ENCODE results near the gene LMF1. TPM values are rescaled to one million over a fixed set of nuclear protein-coding genes. Genes with fewer than 3 reads are reported as not detected.

The LMF1 gene
- total RNA-seq, 2 donors from 2014 or later, result 47.1 to 49.3 TPM

GRCh38 chr16:920051-920681 lies 50.6 kb downstream of the LMF1 start:
- Histone ChIP-seq H3K9me3 (no peaks in the 10 kb centered on the region), H3K27ac (peak overlapping the region; percentile 51 to 60), H3K27me3 (replicated peaks; ENCODE audit: insufficient read depth) (no peaks in the 10 kb centered on the region), H3K4me3 (no peak overlapping the region), H3K4me1 (ENCODE audit: control insufficient read depth in 1 of 2, low read depth in 2 of 2) (peaks cover 0 to 19% of the 10 kb centered on the region in 2 donors), H3K36me3 (no peaks in the 10 kb centered on the region)
- no peak for DNase-seq (ENCODE audit: low spot score)
- ATAC-seq (ENCODE audit: insufficient number of reproducible peaks, low FRiP score, low read depth), result peak; percentile 50
- no peak for TF ChIP-seq CTCF (IDR thresholded peaks at IDR 0.05)

- peak overlapping the region; percentile 51 to 60 for H3K27ac ChIP-seq
- no peaks in the 10 kb centered on the region for H3K27me3 ChIP-seq (replicated peaks; ENCODE audit: insufficient read depth)
- H3K36me3 ChIP-seq, result no peaks in the 10 kb centered on the region
- H3K9me3 ChIP-seq, result no peaks in the 10 kb centered on the region
- no peak for ATAC-seq (ENCODE audit: insufficient number of reproducible peaks, low FRiP score, low read depth)
- no peak for DNase-seq (ENCODE audit: low spot score)
- H3K4me1 ChIP-seq (ENCODE audit: control insufficient read depth in 1 of 2, low read depth in 2 of 2), result peaks cover 0 to 19% of the 10 kb centered on the region in 2 donors
- no peak for TF ChIP-seq CTCF (IDR thresholded peaks at IDR 0.05)
- H3K4me3 ChIP-seq, result no peak overlapping the region
These were observed 51.1 kb downstream of the LMF1 start for GRCh38 chr16:919658-920050.

GRCh38 chr16:918741-919657 lies 51.8 kb downstream of the LMF1 start:
- Histone ChIP-seq H3K9me3 (no peaks in the 10 kb centered on the region), H3K27ac (no peak overlapping the region), H3K4me1 (ENCODE audit: control insufficient read depth in 1 of 2, low read depth in 2 of 2) (peaks cover 0 to 19% of the 10 kb centered on the region in 2 donors), H3K4me3 (no peak overlapping the region), H3K36me3 (no peaks in the 10 kb centered on the region), H3K27me3 (replicated peaks; ENCODE audit: insufficient read depth) (no peaks in the 10 kb centered on the region)
- DNase-seq (ENCODE audit: low spot score), result no peak
- TF ChIP-seq CTCF (IDR thresholded peaks at IDR 0.05), result no peak
- no peak for ATAC-seq (ENCODE audit: insufficient number of reproducible peaks, low FRiP score, low read depth)

GRCh38 chr16:918068-918467 lies 52.7 kb downstream of the LMF1 start:
- DNase-seq (ENCODE audit: low spot score), result no peak
- peaks cover 0 to 19% of the 10 kb centered on the region in 2 donors for H3K4me1 ChIP-seq (ENCODE audit: control insufficient read depth in 1 of 2, low read depth in 2 of 2)
- ATAC-seq (ENCODE audit: insufficient number of reproducible peaks, low FRiP score, low read depth), result no peak
- H3K27ac ChIP-seq, result no peak overlapping the region
- H3K27me3 ChIP-seq (replicated peaks; ENCODE audit: insufficient read depth), result no peaks in the 10 kb centered on the region
- no peaks in the 10 kb centered on the region for H3K9me3 ChIP-seq
- no peak overlapping the region for H3K4me3 ChIP-seq
- peaks cover 6% of the 10 kb centered on the region for H3K36me3 ChIP-seq
- TF ChIP-seq CTCF (IDR thresholded peaks at IDR 0.05), result no peak

GRCh38 chr16:917591-918061 lies 53.2 kb downstream of the LMF1 start:
- no peak overlapping the region for H3K4me3 ChIP-seq
- H3K27me3 ChIP-seq (replicated peaks; ENCODE audit: insufficient read depth), result no peaks in the 10 kb centered on the region
- TF ChIP-seq CTCF (IDR thresholded peaks at IDR 0.05), result no peak
- no peak for ATAC-seq (ENCODE audit: insufficient number of reproducible peaks, low FRiP score, low read depth)
- peaks cover 0 to 19% of the 10 kb centered on the region in 2 donors for H3K4me1 ChIP-seq (ENCODE audit: control insufficient read depth in 1 of 2, low read depth in 2 of 2)
- peaks cover 8% of the 10 kb centered on the region for H3K36me3 ChIP-seq
- no peaks in the 10 kb centered on the region for H3K9me3 ChIP-seq
- no peak overlapping the region for H3K27ac ChIP-seq
- DNase-seq (ENCODE audit: low spot score), result no peak
